ENCODE data around the gene GPATCH11.

DNA sequence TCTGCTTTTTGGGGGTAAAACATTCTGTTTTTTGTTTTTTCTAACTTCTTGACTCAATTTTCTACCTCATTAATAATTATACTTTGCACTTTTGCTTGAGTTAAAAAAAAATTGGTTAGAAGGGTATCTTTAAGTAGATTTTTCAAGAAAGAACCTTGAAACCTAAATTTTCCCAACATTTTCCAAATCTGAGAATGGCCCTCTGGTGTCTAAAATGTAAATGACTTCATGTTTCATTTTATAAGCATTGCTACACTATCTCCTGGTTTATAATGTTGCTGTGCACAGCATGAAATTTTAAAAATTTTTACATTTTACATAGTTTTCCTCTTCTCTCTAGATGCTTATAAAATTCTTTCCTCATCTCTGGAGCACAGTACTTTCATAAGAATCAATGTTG lies 58.2 kb downstream of the GPATCH11 start:
- TF ChIP-seq, protein P1, sequence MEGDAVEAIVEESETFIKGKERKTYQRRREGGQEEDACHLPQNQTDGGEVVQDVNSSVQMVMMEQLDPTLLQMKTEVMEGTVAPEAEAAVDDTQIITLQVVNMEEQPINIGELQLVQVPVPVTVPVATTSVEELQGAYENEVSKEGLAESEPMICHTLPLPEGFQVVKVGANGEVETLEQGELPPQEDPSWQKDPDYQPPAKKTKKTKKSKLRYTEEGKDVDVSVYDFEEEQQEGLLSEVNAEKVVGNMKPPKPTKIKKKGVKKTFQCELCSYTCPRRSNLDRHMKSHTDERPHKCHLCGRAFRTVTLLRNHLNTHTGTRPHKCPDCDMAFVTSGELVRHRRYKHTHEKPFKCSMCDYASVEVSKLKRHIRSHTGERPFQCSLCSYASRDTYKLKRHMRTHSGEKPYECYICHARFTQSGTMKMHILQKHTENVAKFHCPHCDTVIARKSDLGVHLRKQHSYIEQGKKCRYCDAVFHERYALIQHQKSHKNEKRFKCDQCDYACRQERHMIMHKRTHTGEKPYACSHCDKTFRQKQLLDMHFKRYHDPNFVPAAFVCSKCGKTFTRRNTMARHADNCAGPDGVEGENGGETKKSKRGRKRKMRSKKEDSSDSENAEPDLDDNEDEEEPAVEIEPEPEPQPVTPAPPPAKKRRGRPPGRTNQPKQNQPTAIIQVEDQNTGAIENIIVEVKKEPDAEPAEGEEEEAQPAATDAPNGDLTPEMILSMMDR (IDR thresholded peaks at IDR 0.05) = no peak
- TF ChIP-seq EP300 (IDR thresholded peaks at IDR 0.05) (no peak), POLR2A (IDR thresholded peaks at IDR 0.05) (no peak)

Measured in gastroesophageal sphincter (tissue), 3 donors.